Kidney epithelial cell (primary cell): Measurements from ENCODE around the gene ADD1. TPM values are rescaled to one million over a fixed set of nuclear protein-coding genes. Genes with fewer than 3 reads are reported as not detected.
A peak's percentile ranks its signal among the peaks of the same experiment; 100 is the strongest.

ENCODE experiments used
- DNase-seq: peaks from one replicate; pipeline ENCODE4 v3.0.0-alpha.2; 2010; ENCODE audit warnings: low read depth
- H3K27me3 ChIP-seq: 2 replicates; pipeline ENCODE4 v1.6.0; 2011; ENCODE audit warnings: low read length; ENCODE audit not compliant: control insufficient read depth, insufficient read depth
- H3K36me3 ChIP-seq: 2 replicates; pipeline ENCODE4 v1.5.1; 2011; ENCODE audit warnings: low read length; ENCODE audit not compliant: control insufficient read depth, insufficient read depth
- H3K4me3 ChIP-seq: 2 replicates; pipeline ENCODE4 v1.5.1; 2011; ENCODE audit warnings: low read depth, mild to moderate bottlenecking, control low read depth, low read length
- total RNA-seq: library from RNA; depleted of rRNA; stranded (reverse); fragments of >200 nt; gene quantifications from 2 replicates; pipeline ENCODE4 v1.2.3, GENCODE V29; 2015
- TF ChIP-seq, protein P1 (sequence below): IDR thresholded peaks from 2 replicates; pipeline ENCODE4 v1.5.1; 2011; ENCODE audit warnings: mild to moderate bottlenecking, moderate library complexity, low read length, control low read depth, inconsistent platforms; ENCODE audit not compliant: insufficient read depth, poor library complexity, severe bottlenecking

The ADD1 gene
- total RNA-seq, 1 donor from 2014 or later = 132 TPM

GRCh38 chr4:2961421-2961810, 117.8 kb downstream of the ADD1 start:
- DNase-seq = no peak
- Histone ChIP-seq H3K36me3 (no peaks in the 10 kb centered on the region), H3K27me3 (no peaks in the 10 kb centered on the region), H3K4me3 (no peak overlapping the region)
- TF ChIP-seq, protein P1, sequence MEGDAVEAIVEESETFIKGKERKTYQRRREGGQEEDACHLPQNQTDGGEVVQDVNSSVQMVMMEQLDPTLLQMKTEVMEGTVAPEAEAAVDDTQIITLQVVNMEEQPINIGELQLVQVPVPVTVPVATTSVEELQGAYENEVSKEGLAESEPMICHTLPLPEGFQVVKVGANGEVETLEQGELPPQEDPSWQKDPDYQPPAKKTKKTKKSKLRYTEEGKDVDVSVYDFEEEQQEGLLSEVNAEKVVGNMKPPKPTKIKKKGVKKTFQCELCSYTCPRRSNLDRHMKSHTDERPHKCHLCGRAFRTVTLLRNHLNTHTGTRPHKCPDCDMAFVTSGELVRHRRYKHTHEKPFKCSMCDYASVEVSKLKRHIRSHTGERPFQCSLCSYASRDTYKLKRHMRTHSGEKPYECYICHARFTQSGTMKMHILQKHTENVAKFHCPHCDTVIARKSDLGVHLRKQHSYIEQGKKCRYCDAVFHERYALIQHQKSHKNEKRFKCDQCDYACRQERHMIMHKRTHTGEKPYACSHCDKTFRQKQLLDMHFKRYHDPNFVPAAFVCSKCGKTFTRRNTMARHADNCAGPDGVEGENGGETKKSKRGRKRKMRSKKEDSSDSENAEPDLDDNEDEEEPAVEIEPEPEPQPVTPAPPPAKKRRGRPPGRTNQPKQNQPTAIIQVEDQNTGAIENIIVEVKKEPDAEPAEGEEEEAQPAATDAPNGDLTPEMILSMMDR = no peak

GRCh38 chr4:2961811-2962441, 118.3 kb downstream of the ADD1 start:
- peak overlapping the region; percentile 58 for H3K4me3 ChIP-seq
- DNase-seq = no peak
- no peaks in the 10 kb centered on the region for H3K36me3 ChIP-seq
- TF ChIP-seq, protein P1 = no peak
- H3K27me3 ChIP-seq = no peaks in the 10 kb centered on the region

- DNase-seq = no peak
- Histone ChIP-seq H3K27me3 (no peaks in the 10 kb centered on the region), H3K4me3 (peak overlapping the region; percentile 58), H3K36me3 (no peaks in the 10 kb centered on the region)
- TF ChIP-seq, protein P1 = no peak
These were observed 119.0 kb downstream of the ADD1 start for GRCh38 chr4:2962614-2963174.

DNA sequence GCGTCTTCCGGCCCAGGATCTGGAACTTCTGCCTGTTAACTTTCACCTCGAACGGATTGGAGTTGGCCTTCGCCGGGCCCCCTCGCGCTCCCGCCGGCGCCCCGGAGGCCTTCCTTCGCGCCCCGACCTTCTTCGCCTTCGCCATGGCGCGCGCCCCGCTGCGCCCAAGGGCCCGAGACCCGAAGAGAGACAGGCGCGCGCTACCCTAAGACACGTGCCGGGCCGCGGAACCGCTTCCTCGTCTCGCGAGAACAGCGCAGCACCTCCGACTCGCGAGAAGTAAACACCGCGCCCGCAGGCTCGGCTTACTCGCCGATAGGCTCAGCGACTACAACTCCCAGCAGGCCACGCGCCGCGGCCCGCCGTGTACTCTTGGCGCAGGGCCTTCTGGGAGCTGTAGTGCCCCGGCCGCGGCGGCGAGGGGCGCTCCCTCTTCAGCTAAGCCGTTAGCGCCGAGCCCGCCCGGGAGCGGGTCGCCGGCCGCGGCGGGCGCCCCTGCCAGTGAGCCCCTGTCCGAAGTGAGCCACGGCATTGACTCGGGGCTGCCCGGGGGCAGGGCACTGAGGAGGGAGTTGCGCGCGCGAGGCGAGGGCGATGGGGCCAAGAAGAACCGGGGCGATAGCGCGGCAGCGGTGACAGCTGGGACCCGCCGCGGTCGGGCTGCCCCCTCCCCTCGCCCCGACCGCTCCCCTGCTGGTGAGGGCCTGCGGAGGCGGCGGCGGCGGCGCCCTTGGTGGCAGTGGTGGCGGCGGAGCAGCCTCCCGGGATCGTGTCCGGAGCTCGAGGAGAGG, 119.7 kb downstream of the ADD1 start, which contains the start of the genes GRK4 and NOP14:
TSS of gene GRK4 (plus strand) at position 397 of the 791 bp plus-strand sequence. CDS start 500 bp downstream, outside the sequence.
TSS of gene NOP14 (minus strand) at position 232 of the 791 bp plus-strand sequence. CDS start at position 145, 87 bp downstream.
- DNase-seq = peak; percentile 92
- TF ChIP-seq, protein P1 = peak; percentile 16
- H3K4me3 ChIP-seq = peak within 1 kb of the TSS; percentile 58
- H3K27me3 ChIP-seq = no peaks in the 10 kb centered on the region
- H3K36me3 ChIP-seq = no peaks in the 10 kb centered on the region

DNA sequence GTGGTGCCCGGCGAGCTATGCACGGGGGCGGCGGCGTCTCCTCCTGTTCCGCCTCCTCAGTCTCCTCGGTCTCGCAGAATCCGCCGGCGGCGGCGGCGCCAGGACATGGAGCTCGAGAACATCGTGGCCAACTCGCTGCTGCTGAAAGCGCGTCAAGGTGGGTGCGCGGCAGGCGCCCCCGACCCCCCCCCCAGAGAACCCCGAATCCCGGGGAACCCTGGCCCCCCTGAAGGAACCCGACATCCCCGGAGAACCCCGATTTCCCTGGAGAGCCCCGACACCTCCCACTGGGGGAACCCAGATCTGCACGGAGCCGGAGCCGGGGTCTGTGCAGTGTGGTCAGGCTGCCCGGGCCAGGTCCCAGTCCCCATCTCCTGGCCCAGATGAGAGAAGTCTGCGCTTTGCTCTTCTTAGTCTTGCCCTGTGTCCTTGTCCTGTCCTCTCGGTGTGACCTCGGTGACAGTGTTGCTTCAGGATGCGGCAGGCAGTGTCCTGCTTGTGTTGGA, 120.4 kb downstream of the ADD1 start:
- Histone ChIP-seq H3K4me3 (peak overlapping the region; percentile 58), H3K27me3 (no peaks in the 10 kb centered on the region), H3K36me3 (no peaks in the 10 kb centered on the region)
- TF ChIP-seq, protein P1 = no peak
- no peak for DNase-seq
